Body of pancreas (tissue), 4 donors: ENCODE data around the gene WDR12.

Experiments
- CTCF ChIP-seq, 7 experiments: fragments of 450-650 bp in 4 of 7; fragments of 200-600 bp in 3 of 7; sonication (generic) in 3 of 7; IDR thresholded peaks; one replicate each; pipeline ENCODE4 v1.5.1; 2016 to 2019; ENCODE audit warnings: antibody characterized with exemption in 7 of 7
- POLR2A ChIP-seq, 3 donors: fragments of 450-650 bp; IDR thresholded peaks; one replicate each; pipeline ENCODE4 v1.6.1; 2016; ENCODE audit warnings: antibody characterized with exemption in 3 of 3, mild to moderate bottlenecking in 2 of 3

GRCh38 chr2:202944408-202944807 is 32.9 kb upstream of the WDR12 start:
- TF ChIP-seq CTCF (IDR thresholded peaks at IDR 0.05): no peak
- no peak for TF ChIP-seq POLR2A (IDR thresholded peaks at IDR 0.05)
